Measurements from ENCODE around the gene KCMF1. TPM values are rescaled to one million over a fixed set of nuclear protein-coding genes. Genes with fewer than 3 reads are reported as not detected.
A peak's percentile ranks its signal among the peaks of the same experiment; 100 is the strongest.

KCMF1 gene
- polyA plus RNA-seq, 2 of the 4 experiments (the other 2 are of a cell fraction): 77.8 to 221 TPM

DNA sequence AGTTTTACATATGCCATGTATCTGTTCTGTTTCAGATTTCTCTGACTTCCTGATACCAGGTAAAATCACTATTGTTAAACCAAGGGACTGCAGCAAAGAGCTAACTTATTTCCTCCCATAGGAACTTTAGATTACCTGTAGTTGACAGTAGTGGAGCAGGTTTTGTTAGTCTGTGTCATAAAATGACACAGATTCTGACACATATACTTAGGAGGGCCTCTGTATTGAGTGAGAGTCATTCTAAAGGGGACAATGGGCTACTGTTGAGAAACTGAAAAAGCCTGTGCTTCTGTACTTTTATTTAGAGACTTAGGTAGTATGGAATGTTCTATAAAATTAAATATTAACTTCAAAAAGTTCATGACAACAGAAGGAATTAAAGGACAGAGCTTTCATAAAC, 48.2 kb downstream of the KCMF1 start:
- ATAC-seq (no peak), FAIRE-seq (peak; percentile 32), DNase-seq (ENCODE audit: low read depth in 1 of 2, low spot score in 1 of 2) (no peak)
- CTCF ChIA-PET: interaction anchor here (1.6 to 1.7 kb wide), 2 partner anchors 34 to 40 kb away, joined by 3 to 5 read pairs; no protein-coding TSS in a partner anchor
- POLR2A ChIA-PET: no interaction called here
- H3K4me3 ChIP-seq: no peak overlapping the region
- peaks cover 54% of the 10 kb centered on the region for H3K4me1 ChIP-seq
- no peaks in the 10 kb centered on the region for H3K9me3 ChIP-seq
- H3K27ac ChIP-seq: peak overlapping the region; percentile 50 to 54; a peak in 2 of 6 replicates
- TF ChIP-seq FOSL2 (IDR thresholded peaks at IDR 0.05) (no peak), FOSL2 (CRISPR knock-in tag; IDR thresholded peaks at IDR 0.05) (0 out of 2 replicates have a peak, but pooled peaks have one; percentile 8), POLR2AphosphoS2 (conservative IDR thresholded peaks at IDR 0.05; ENCODE audit: low read length) (no peak)
- H3K4me2 ChIP-seq: peak overlapping the region; percentile 60

DNA sequence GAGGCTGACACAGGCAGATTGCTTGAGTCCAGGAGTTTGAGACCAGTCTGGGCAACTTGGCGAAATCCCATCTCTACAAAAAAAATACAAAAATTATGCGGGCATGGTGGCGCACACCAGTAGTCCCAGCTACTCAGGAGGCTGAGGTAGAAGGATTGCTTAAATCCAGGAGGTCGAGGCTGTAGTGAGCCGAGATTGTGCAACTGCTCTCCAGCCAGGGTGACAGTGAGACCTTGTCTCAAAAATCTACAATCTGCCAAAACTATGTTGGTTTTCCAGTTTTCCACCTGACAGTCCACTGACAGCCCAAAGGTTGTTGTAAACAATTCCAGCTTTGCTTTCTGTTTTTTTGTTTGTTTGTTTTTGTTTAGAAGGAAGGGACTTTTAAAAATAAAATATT, 51.3 kb downstream of the KCMF1 start:
- ATAC-seq (no peak), FAIRE-seq (no peak), DNase-seq (ENCODE audit: low read depth in 1 of 2, low spot score in 1 of 2) (no peak)
- Histone ChIP-seq H3K4me3 (no peak overlapping the region), H3K4me2 (no peak overlapping the region), H3K4me1 (peaks cover 31% of the 10 kb centered on the region), H3K9me3 (no peaks in the 10 kb centered on the region), H3K27ac (no peak overlapping the region)
- WGBS (ENCODE audit: missing lambda C conversion rate): 92% methylated on average over 5 of the region's 5 CpGs
- ChIA-PET POLR2A (no interaction called here), CTCF (interaction anchor here (0.5 to 1.1 kb wide), 4 partner anchors 47 to 303 kb away, joined by 3 to 5 read pairs (median 3); no protein-coding TSS in a partner anchor)
- TF ChIP-seq ZSCAN20 (CRISPR knock-in tag; IDR thresholded peaks at IDR 0.05): no peak
- peak in 1 of 2 experiments; percentile 47; a peak in 1 of 4 replicates for TF ChIP-seq CEBPB (IDR thresholded peaks at IDR 0.05)

DNA sequence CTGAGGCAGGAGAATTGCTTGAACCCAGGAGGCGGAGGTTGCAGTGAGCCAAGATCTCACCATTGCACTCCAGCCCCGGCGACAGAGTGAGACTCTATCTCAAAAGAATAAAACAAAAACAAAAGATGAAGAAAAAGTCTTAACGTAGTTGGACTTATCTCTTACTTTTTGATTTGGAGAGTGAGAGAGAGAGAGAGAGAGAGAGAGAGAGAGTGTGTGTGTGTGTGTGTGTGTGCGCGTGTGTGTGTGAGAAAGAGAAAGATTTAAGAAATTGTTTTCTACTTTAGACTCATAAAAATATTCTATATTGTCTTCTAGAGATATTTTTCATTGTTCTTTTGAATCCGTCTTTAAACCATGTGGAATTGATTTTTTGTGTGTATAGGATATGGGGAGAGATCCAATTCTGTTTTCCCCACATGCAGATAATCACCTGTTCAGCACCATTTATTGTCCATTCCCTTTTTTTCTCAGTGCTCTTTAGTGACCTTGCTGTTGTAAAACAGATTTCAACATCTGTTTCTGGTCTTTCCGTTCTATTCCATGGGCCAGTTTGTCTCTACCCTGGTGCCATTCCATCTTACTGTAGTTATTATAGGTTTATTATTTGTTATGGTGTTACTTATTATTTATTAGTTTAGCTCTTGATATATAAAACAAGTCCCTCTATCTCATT, 53.5 kb downstream of the KCMF1 start:
- ChIA-PET POLR2A (no interaction called here), CTCF (interaction anchor here (1.1 kb wide), 1 partner anchor 274 kb away, joined by 3 read pairs; no protein-coding TSS in a partner anchor)
- WGBS (ENCODE audit: missing lambda C conversion rate): 89% methylated on average over 8 of the region's 8 CpGs
- no peaks in the 10 kb centered on the region for H3K9me3 ChIP-seq
- DNase-seq (ENCODE audit: low read depth in 1 of 2, low spot score in 1 of 2) (no peak), ATAC-seq (no peak), FAIRE-seq (no peak)
- H3K27ac ChIP-seq: no peak overlapping the region
- no peak overlapping the region for H3K4me3 ChIP-seq
- peaks cover 9% of the 10 kb centered on the region for H3K4me1 ChIP-seq
- TF ChIP-seq, protein P1, sequence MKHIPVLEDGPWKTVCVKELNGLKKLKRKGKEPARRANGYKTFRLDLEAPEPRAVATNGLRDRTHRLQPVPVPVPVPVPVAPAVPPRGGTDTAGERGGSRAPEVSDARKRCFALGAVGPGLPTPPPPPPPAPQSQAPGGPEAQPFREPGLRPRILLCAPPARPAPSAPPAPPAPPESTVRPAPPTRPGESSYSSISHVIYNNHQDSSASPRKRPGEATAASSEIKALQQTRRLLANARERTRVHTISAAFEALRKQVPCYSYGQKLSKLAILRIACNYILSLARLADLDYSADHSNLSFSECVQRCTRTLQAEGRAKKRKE (CRISPR knock-in tag; IDR thresholded peaks at IDR 0.05; ENCODE audit: low read depth): no peak
- TF ChIP-seq HOXB13 (CRISPR knock-in tag; IDR thresholded peaks at IDR 0.05; ENCODE audit: low read depth) (no peak), POLR2AphosphoS2 (conservative IDR thresholded peaks at IDR 0.05; ENCODE audit: low read length) (no peak), SREBF2 (IDR thresholded peaks at IDR 0.05) (no peak), KDM1A (IDR thresholded peaks at IDR 0.05; ENCODE audit: low read depth) (no peak), EP300 (IDR thresholded peaks at IDR 0.05) (no peak), CBX8 (IDR thresholded peaks at IDR 0.05) (no peak), MAFK (IDR thresholded peaks at IDR 0.05; ENCODE audit: partially characterized antibody) (no peak), FOSB (CRISPR knock-in tag; IDR thresholded peaks at IDR 0.05) (no peak), ESRRA (IDR thresholded peaks at IDR 0.05; ENCODE audit: borderline replicate concordance, low read length) (no peak), SMC3 (IDR thresholded peaks at IDR 0.05) (no peak), GATA3 (IDR thresholded peaks at IDR 0.05; ENCODE audit: borderline replicate concordance) (no peak), RAD21 (conservative IDR thresholded peaks at IDR 0.05 in 1 of 2, IDR thresholded peaks at IDR 0.05 in 1 of 2) (no peak), NFE2L2 (conservative IDR thresholded peaks at IDR 0.05; ENCODE audit: low read length) (no peak), E2F6 (IDR thresholded peaks at IDR 0.05; ENCODE audit: borderline replicate concordance, low read depth) (no peak), CHD2 (IDR thresholded peaks at IDR 0.05; ENCODE audit: low read length, partially characterized antibody) (no peak)
- TF ChIP-seq, protein P2, sequence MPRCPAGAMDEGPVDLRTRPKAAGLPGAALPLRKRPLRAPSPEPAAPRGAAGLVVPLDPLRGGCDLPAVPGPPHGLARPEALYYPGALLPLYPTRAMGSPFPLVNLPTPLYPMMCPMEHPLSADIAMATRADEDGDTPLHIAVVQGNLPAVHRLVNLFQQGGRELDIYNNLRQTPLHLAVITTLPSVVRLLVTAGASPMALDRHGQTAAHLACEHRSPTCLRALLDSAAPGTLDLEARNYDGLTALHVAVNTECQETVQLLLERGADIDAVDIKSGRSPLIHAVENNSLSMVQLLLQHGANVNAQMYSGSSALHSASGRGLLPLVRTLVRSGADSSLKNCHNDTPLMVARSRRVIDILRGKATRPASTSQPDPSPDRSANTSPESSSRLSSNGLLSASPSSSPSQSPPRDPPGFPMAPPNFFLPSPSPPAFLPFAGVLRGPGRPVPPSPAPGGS (IDR thresholded peaks at IDR 0.05): no peak
- TF ChIP-seq, protein P3, sequence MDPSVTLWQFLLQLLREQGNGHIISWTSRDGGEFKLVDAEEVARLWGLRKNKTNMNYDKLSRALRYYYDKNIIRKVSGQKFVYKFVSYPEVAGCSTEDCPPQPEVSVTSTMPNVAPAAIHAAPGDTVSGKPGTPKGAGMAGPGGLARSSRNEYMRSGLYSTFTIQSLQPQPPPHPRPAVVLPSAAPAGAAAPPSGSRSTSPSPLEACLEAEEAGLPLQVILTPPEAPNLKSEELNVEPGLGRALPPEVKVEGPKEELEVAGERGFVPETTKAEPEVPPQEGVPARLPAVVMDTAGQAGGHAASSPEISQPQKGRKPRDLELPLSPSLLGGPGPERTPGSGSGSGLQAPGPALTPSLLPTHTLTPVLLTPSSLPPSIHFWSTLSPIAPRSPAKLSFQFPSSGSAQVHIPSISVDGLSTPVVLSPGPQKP (IDR thresholded peaks at IDR 0.05; ENCODE audit: low read depth, low read length): no peak
- no peak overlapping the region for H3K4me2 ChIP-seq
